Measurements from ENCODE around the gene SERPINA4. TPM values are rescaled to one million over a fixed set of nuclear protein-coding genes. Genes with fewer than 3 reads are reported as not detected.
A peak's percentile ranks its signal among the peaks of the same experiment; 100 is the strongest.

The SERPINA4 gene
- total RNA-seq, 1 donor from 2014 or later: not detected

DNA sequence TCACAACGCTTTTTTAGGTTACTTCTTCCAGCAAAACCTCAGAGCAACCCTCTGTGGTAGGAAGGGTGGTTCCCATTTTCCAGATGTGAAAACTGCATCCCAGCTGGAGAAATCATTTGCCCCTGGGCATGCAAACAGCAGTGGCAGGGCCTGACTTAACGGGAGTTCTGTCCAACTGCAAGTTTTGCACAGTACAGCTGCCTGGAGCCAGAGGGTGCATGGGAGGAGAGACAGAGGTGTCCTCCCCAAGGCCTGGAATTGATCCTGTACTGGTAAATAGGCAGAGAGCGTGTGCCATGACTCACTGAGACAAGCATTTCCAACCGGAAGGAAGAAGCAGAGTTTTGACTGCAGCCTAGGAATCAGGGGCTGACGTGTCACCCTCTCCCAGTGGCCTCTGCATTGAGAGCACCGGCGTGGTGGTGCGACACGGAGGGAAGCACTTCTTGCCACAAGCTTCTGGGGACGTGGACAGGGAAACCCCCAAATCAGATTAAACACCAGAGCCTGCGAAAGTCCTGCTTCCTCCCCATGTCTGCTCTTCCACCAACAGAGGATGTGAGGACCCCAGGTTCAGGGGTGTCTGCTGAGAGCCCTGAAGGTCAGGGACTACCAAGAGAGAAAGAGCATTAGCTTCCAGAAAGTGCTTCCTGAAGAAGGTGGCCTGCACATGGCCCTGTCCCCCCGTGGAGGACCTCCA, 19.0 kb upstream of the SERPINA4 start:
- no peak overlapping the region for H2AFZ ChIP-seq (replicated peaks)
- no peak for TF ChIP-seq EZH2 (IDR thresholded peaks at IDR 0.05)
- TF ChIP-seq, protein P1, sequence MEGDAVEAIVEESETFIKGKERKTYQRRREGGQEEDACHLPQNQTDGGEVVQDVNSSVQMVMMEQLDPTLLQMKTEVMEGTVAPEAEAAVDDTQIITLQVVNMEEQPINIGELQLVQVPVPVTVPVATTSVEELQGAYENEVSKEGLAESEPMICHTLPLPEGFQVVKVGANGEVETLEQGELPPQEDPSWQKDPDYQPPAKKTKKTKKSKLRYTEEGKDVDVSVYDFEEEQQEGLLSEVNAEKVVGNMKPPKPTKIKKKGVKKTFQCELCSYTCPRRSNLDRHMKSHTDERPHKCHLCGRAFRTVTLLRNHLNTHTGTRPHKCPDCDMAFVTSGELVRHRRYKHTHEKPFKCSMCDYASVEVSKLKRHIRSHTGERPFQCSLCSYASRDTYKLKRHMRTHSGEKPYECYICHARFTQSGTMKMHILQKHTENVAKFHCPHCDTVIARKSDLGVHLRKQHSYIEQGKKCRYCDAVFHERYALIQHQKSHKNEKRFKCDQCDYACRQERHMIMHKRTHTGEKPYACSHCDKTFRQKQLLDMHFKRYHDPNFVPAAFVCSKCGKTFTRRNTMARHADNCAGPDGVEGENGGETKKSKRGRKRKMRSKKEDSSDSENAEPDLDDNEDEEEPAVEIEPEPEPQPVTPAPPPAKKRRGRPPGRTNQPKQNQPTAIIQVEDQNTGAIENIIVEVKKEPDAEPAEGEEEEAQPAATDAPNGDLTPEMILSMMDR (IDR thresholded peaks at IDR 0.05): no peak
- TF ChIP-seq EZH2phosphoT487 (IDR thresholded peaks at IDR 0.05): no peak
- peak overlapping the region; percentile 58 for H3K27ac Mint-ChIP-seq

DNA sequence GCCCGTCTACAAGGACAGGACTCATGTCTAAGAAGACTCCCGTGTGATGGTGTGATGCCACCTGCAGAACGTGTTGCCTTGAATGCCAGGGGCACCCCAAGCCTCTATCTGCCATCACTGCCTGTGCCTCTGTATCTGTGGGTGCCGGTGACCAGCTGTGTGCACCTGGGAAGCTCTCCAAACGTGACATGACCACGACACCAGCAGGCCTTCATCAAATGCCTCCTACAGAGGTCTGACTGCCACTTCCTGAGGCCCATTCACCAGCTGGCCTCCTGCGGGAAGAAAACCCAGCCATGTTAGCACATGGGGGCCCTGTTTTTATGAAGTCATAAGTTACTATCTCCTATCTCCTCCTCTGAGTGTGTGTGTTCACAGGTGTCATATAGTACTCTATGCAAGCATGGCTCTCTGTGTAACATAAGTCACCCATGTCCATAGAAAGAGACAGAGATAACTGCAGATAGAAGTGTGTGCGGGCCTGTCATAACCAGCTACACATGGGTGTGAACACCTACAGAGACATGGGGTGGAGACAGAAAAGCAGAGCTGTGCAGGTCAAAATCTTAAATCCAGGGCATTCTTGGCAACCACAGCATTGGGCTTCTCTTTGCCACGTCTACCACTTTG, 18.3 kb upstream of the SERPINA4 start:
- TF ChIP-seq, protein P1 (IDR thresholded peaks at IDR 0.05): no peak
- TF ChIP-seq EZH2 (IDR thresholded peaks at IDR 0.05) (no peak), EZH2phosphoT487 (IDR thresholded peaks at IDR 0.05) (no peak)
- DNase-seq (ENCODE audit: low spot score): no peak
- H3K36me3 Mint-ChIP-seq: no peaks in the 10 kb centered on the region
- Histone ChIP-seq H3K27ac (no peak overlapping the region), H3K4me1 (peaks cover 4% of the 10 kb centered on the region), H3F3A (ENCODE audit: low read depth) (no peaks in the 10 kb centered on the region), H3K4me3 (no peak overlapping the region), H2AFZ (replicated peaks) (no peak overlapping the region), H3K4me2 (no peak overlapping the region), H3K9ac (no peak overlapping the region), H3K9me3 (ENCODE audit: low read depth) (no peaks in the 10 kb centered on the region), H3K79me2 (ENCODE audit: low read depth) (no peaks in the 10 kb centered on the region), H4K20me1 (ENCODE audit: low read depth) (no peaks in the 10 kb centered on the region), H3K27me3 (no peaks in the 10 kb centered on the region), H3K36me3 (no peaks in the 10 kb centered on the region)
- H3K27me3 Mint-ChIP-seq (ENCODE audit: insufficient read depth, low read depth): peaks cover 11% of the 10 kb centered on the region
- H3K4me1 Mint-ChIP-seq: peaks cover 45% of the 10 kb centered on the region
- no peak overlapping the region for H3K4me3 Mint-ChIP-seq
- H3K9me3 Mint-ChIP-seq: peaks cover 2% of the 10 kb centered on the region
- H3K27ac Mint-ChIP-seq: no peak overlapping the region

More for the DNA sequence above, 19.0 kb upstream of the SERPINA4 start:
- H3K9me3 ChIP-seq (ENCODE audit: low read depth): no peaks in the 10 kb centered on the region
- Mint-ChIP-seq H3K36me3 (no peaks in the 10 kb centered on the region), H3K9me3 (peaks cover 2% of the 10 kb centered on the region), H3K27me3 (ENCODE audit: insufficient read depth, low read depth) (peaks cover 11% of the 10 kb centered on the region), H3K4me3 (no peak overlapping the region), H3K4me1 (peaks cover 45% of the 10 kb centered on the region)
- H3K4me1 ChIP-seq: peaks cover 4% of the 10 kb centered on the region
- DNase-seq (ENCODE audit: low spot score): no peak
- no peaks in the 10 kb centered on the region for H4K20me1 ChIP-seq (ENCODE audit: low read depth)
- H3K79me2 ChIP-seq (ENCODE audit: low read depth): no peaks in the 10 kb centered on the region
- H3K36me3 ChIP-seq: no peaks in the 10 kb centered on the region
- no peak overlapping the region for H3K27ac ChIP-seq
- H3F3A ChIP-seq (ENCODE audit: low read depth): no peaks in the 10 kb centered on the region
- no peak overlapping the region for H3K4me3 ChIP-seq
- no peaks in the 10 kb centered on the region for H3K27me3 ChIP-seq
- no peak overlapping the region for H3K4me2 ChIP-seq
- H3K9ac ChIP-seq: no peak overlapping the region

DNA sequence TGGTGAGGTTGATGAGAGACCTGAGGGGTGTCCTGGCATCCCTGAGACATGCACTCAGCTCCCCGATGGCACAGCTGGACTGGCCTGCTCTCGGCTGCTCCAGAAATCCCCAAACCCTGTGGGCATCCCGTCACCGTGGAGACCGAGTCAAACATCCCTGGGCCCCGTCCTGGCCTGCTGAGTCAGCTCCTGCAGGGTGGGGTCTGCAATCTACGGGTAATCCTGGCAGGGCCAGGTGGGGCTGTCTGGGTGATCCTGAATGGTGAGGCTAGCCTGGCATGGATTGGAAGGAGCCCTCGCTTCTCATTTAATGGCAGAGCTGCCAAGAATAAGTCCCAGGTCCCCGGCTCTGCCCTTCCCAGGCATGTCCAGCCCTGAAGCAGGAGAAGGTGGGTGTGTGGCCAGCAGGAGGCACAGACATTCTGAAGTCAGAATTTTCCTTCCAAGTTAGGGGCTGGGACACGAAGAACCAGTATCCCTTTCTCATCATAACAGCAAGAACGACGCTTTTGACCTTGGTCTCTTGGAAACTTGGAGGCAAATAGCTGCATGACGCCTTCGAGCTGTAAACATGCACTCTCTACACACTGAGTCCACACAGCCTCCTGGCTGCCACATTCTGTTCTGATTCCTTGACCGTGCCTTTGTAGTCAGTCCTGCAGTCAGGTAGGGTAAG, 17.7 kb upstream of the SERPINA4 start:
- H3K27ac Mint-ChIP-seq: no peak overlapping the region
- Histone ChIP-seq H3K27ac (no peak overlapping the region), H4K20me1 (ENCODE audit: low read depth) (no peaks in the 10 kb centered on the region), H3K4me2 (no peak overlapping the region), H3K4me1 (peaks cover 4% of the 10 kb centered on the region), H3K79me2 (ENCODE audit: low read depth) (no peaks in the 10 kb centered on the region), H3K36me3 (no peaks in the 10 kb centered on the region), H3K4me3 (no peak overlapping the region), H3K27me3 (no peaks in the 10 kb centered on the region), H3K9me3 (ENCODE audit: low read depth) (no peaks in the 10 kb centered on the region), H3F3A (ENCODE audit: low read depth) (no peaks in the 10 kb centered on the region), H3K9ac (no peak overlapping the region), H2AFZ (replicated peaks) (no peak overlapping the region)
- no peaks in the 10 kb centered on the region for H3K36me3 Mint-ChIP-seq
- TF ChIP-seq, protein P1 (IDR thresholded peaks at IDR 0.05): no peak
- TF ChIP-seq EZH2phosphoT487 (IDR thresholded peaks at IDR 0.05) (no peak), EZH2 (IDR thresholded peaks at IDR 0.05) (no peak)
- peaks cover 45% of the 10 kb centered on the region for H3K4me1 Mint-ChIP-seq
- H3K27me3 Mint-ChIP-seq (ENCODE audit: insufficient read depth, low read depth): peaks cover 11% of the 10 kb centered on the region
- no peak overlapping the region for H3K4me3 Mint-ChIP-seq
- peak; percentile 10 for DNase-seq (ENCODE audit: low spot score)
- H3K9me3 Mint-ChIP-seq: peaks cover 2% of the 10 kb centered on the region

Measured in neural progenitor cell (in vitro differentiated cells).